Activated T-cell treated with anti-CD3 and anti-CD28 coated beads, Interleukin-2, amount 50 U/mL, for 1 hour (primary cell): ENCODE data around the gene ADAM23.
"Not testable (repeated sequence)": the region's sequence is repeated elsewhere in the genome, so short reads cannot be mapped to it uniquely, and the experiment has no call there.

Experiments
- DNase-seq: peaks from one replicate; pipeline ENCODE4 v3.0.0-alpha.2; 2020

Gene ADAM23

GRCh38 chr2:206442833-206443734 is at the start of gene ADAM23:
Gene ADAM23, plus strand, starts transcription at chr2:206443532. Its CDS starts 335 bp downstream, at chr2:206443867.
- peak; percentile 52 for DNase-seq

- DNase-seq = no peak
Observed at GRCh38 chr2:206396211-206396610, 47.1 kb upstream of the ADAM23 start.

- not testable (repeated sequence) for DNase-seq
Observed at GRCh38 chr2:206402956-206403569, 40.3 kb upstream of the ADAM23 start.

GRCh38 chr2:206408323-206409320 is 34.7 kb upstream of the ADAM23 start:
- DNase-seq = no peak

- no peak for DNase-seq
Observed at GRCh38 chr2:206410714-206411113, 32.6 kb upstream of the ADAM23 start.

- DNase-seq = no peak
Observed at GRCh38 chr2:206415618-206416243, 27.6 kb upstream of the ADAM23 start.

GRCh38 chr2:206418968-206419367 is 24.4 kb upstream of the ADAM23 start:
- DNase-seq = no peak

- no peak for DNase-seq
Observed at GRCh38 chr2:206420721-206421120, 22.6 kb upstream of the ADAM23 start.

- no peak for DNase-seq
Observed at GRCh38 chr2:206422493-206422892, 20.8 kb upstream of the ADAM23 start.

GRCh38 chr2:206423147-206423546 is 20.2 kb upstream of the ADAM23 start:
- no peak for DNase-seq

- DNase-seq = no peak
Observed at GRCh38 chr2:206424134-206424533, 19.2 kb upstream of the ADAM23 start.

GRCh38 chr2:206428783-206429182 is 14.5 kb upstream of the ADAM23 start:
- no peak for DNase-seq

- no peak for DNase-seq
Observed at GRCh38 chr2:206430452-206430851, 12.9 kb upstream of the ADAM23 start.

- DNase-seq = no peak
Observed at GRCh38 chr2:206431439-206431838, 11.9 kb upstream of the ADAM23 start.

- no peak for DNase-seq
Observed at GRCh38 chr2:206432193-206433082, 10.9 kb upstream of the ADAM23 start.

GRCh38 chr2:206433190-206433589 is 10.1 kb upstream of the ADAM23 start:
- DNase-seq = no peak

GRCh38 chr2:206433686-206434085 is 9.6 kb upstream of the ADAM23 start:
- DNase-seq = no peak

- DNase-seq = no peak
Observed at GRCh38 chr2:206435742-206436141, 7.6 kb upstream of the ADAM23 start.

- no peak for DNase-seq
Observed at GRCh38 chr2:206438196-206438724, 5.1 kb upstream of the ADAM23 start.

GRCh38 chr2:206442474-206442832 is 879 bp upstream of the ADAM23 start:
- DNase-seq = no peak
